Osteoblast (primary cell): Measurements from ENCODE around the gene CHST13. TPM values are rescaled to one million over a fixed set of nuclear protein-coding genes. Genes with fewer than 3 reads are reported as not detected.

ENCODE experiments used
- DNase-seq: peaks from one replicate; pipeline ENCODE4 v3.0.0; 2011; ENCODE audit warnings: low spot score, mixed read lengths; ENCODE audit not compliant: insufficient read length; ENCODE audit errors: missing footprints
- H2AFZ ChIP-seq: 2 replicates; pipeline ENCODE4 v1.6.0; 2011; ENCODE audit warnings: mild to moderate bottlenecking, low read length
- H3K27ac ChIP-seq: 2 replicates; pipeline ENCODE4 v1.5.1; 2011; ENCODE audit warnings: mild to moderate bottlenecking, low read depth, low read length, moderate library complexity
- H3K27me3 ChIP-seq: 2 replicates; pipeline ENCODE4 v1.6.0; 2012; ENCODE audit warnings: mild to moderate bottlenecking, control low read depth, inconsistent platforms, low read length, moderate library complexity; ENCODE audit not compliant: insufficient read depth
- H3K36me3 ChIP-seq: 2 replicates; pipeline ENCODE4 v1.5.1; 2011; ENCODE audit warnings: mild to moderate bottlenecking, low read length, control low read depth, moderate library complexity; ENCODE audit not compliant: insufficient read depth
- H3K4me1 ChIP-seq: 2 replicates; pipeline ENCODE4 v1.5.1; 2011; ENCODE audit warnings: mild to moderate bottlenecking, low read length, control low read depth, moderate library complexity; ENCODE audit not compliant: insufficient read depth
- H3K4me2 ChIP-seq: 2 replicates; pipeline ENCODE4 v1.6.0; 2011; ENCODE audit warnings: mild to moderate bottlenecking, low read length; ENCODE audit not compliant: insufficient read depth
- H3K4me3 ChIP-seq: fragments of 200-600 bp; sonication (generic); 3 replicates; pipeline ENCODE4 v1.5.1; 2012; ENCODE audit warnings: mild to moderate bottlenecking, low read length, inconsistent platforms; ENCODE audit not compliant: insufficient read depth
- H3K79me2 ChIP-seq: 2 replicates; pipeline ENCODE4 v1.6.0; 2012; ENCODE audit warnings: mild to moderate bottlenecking, low read length, control low read depth, inconsistent platforms; ENCODE audit not compliant: insufficient read depth
- H3K9me3 ChIP-seq: 2 replicates; pipeline ENCODE4 v1.5.1; 2011; ENCODE audit warnings: low read depth, low read length, control low read depth
- H4K20me1 ChIP-seq: 2 replicates; pipeline ENCODE4 v1.6.0; 2012; ENCODE audit warnings: mild to moderate bottlenecking, low read length, control low read depth; ENCODE audit not compliant: insufficient read depth
- CTCF ChIP-seq: IDR thresholded peaks from 2 replicates; pipeline ENCODE4 v1.5.1; 2011; ENCODE audit warnings: mild to moderate bottlenecking, low read depth, low read length, moderate library complexity; ENCODE audit errors: extremely low read depth
- total RNA-seq: library from RNA; depleted of rRNA; stranded (reverse); fragments of >200 nt; gene quantifications from 2 replicates; pipeline ENCODE4 v1.2.3, GENCODE V29; 2012

Gene CHST13
- total RNA-seq, 1 donor = under 0.01 TPM

GRCh38 chr3:126540951-126541627 is 17.1 kb downstream of the CHST13 start:
- no peak for TF ChIP-seq CTCF
- Histone ChIP-seq H2AFZ (no peak overlapping the region), H3K4me2 (peak overlapping the region; percentile 66)

DNA sequence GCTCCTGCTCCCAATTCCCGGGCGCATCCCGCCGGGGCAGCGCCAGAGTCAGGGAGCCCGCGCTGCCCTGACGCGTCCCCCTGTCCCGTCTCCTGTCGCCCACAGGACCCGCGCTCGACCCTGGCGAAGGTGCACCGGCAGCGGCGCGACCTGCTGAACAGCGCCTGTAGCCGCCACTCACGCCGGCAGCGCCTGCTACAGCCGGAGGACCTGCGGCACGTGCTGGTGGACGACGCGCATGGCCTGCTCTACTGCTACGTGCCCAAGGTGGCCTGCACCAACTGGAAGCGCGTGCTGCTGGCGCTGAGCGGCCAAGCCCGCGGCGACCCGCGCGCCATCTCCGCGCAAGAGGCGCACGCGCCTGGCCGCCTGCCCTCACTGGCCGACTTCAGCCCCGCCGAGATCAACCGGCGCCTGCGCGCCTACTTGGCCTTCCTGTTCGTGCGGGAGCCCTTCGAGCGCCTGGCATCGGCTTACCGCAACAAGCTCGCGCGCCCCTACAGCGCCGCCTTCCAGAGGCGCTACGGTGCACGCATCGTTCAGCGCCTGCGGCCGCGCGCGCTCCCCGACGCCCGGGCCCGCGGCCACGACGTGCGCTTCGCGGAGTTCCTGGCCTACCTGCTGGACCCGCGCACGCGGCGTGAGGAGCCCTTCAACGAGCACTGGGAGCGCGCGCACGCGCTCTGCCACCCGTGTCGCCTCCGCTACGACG is 17.8 kb downstream of the CHST13 start:
- Histone ChIP-seq H3K27ac (no peak overlapping the region), H4K20me1 (no peaks in the 10 kb centered on the region), H3K9me3 (no peaks in the 10 kb centered on the region), H3K79me2 (no peaks in the 10 kb centered on the region), H3K27me3 (peaks cover under 1% of the 10 kb centered on the region), H3K4me2 (no peak overlapping the region), H3K4me3 (no peak overlapping the region), H3K36me3 (no peaks in the 10 kb centered on the region), H2AFZ (no peak overlapping the region), H3K4me1 (peaks cover 14% of the 10 kb centered on the region)
- peak; percentile 80 for DNase-seq
- no peak for TF ChIP-seq CTCF

More at GRCh38 chr3:126540951-126541627, 17.1 kb downstream of the CHST13 start:
- Histone ChIP-seq H3K27ac (peak overlapping the region; percentile 26), H3K4me3 (no peak overlapping the region), H3K36me3 (no peaks in the 10 kb centered on the region), H3K79me2 (no peaks in the 10 kb centered on the region), H3K4me1 (peaks cover 14% of the 10 kb centered on the region), H3K9me3 (no peaks in the 10 kb centered on the region), H4K20me1 (no peaks in the 10 kb centered on the region), H3K27me3 (peaks cover 3% of the 10 kb centered on the region)
- peak; percentile 88 for DNase-seq

GRCh38 chr3:126542340-126543241 is 18.6 kb downstream of the CHST13 start:
- peaks cover 8% of the 10 kb centered on the region for H3K27me3 ChIP-seq
- no peaks in the 10 kb centered on the region for H3K9me3 ChIP-seq
- no peak overlapping the region for H3K4me3 ChIP-seq
- H3K27ac ChIP-seq = no peak overlapping the region
- TF ChIP-seq CTCF = no peak
- H3K79me2 ChIP-seq = no peaks in the 10 kb centered on the region
- peak; percentile 70 for DNase-seq
- no peak overlapping the region for H2AFZ ChIP-seq
- no peaks in the 10 kb centered on the region for H3K36me3 ChIP-seq
- H4K20me1 ChIP-seq = no peaks in the 10 kb centered on the region
- no peak overlapping the region for H3K4me2 ChIP-seq
- peaks cover 14% of the 10 kb centered on the region for H3K4me1 ChIP-seq
